ENCODE data around the gene SLC15A4. TPM values are rescaled to one million over a fixed set of nuclear protein-coding genes. Genes with fewer than 3 reads are reported as not detected.

The SLC15A4 gene
- total RNA-seq, 3 donors from 2014 or later = 15.8 to 19.8 (median 18.6) TPM

DNA sequence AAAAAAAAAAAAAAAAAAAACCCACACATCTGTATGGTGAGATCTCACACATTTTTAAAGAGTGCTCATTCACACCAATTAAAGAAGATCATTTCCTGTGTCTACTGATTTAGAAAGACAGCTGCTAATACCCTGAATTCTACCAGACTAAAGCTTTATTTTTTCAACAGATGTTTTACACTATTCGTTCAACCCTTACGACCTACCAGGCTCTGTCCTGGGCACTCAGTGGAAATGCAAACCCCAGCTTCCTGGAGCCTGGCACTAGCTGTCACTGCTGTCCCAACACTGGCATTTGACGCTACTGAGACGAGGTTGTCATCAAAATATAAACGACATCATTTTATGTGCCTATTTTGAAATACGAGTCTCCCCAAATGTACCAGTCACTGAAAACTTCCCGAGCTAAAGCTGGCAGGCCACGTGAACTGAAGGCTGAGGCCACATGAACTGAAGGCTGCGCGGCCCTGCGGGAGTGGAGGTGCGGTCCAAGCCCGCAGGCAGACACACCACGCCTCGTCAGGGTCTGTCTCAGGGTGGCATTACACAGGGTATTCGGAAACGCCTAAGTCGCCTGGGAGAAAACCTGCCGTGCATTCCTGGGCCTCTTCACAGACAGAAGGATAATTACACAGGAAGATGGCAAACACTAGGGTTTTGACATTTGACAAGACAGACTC lies 27.2 kb downstream of the SLC15A4 start:
- Mint-ChIP-seq H3K4me1 (ENCODE audit: low read depth) (peaks cover 44% of the 10 kb centered on the region), H3K27me3 (ENCODE audit: low read depth) (no peaks in the 10 kb centered on the region), H3K9me3 (no peaks in the 10 kb centered on the region), H3K36me3 (ENCODE audit: insufficient read depth) (peaks cover 63% of the 10 kb centered on the region), H3K4me3 (no peak overlapping the region)
- no peak for DNase-seq
- ATAC-seq = no peak

- Mint-ChIP-seq H3K36me3 (ENCODE audit: insufficient read depth) (peaks cover 61% of the 10 kb centered on the region), H3K4me3 (no peak overlapping the region), H3K9me3 (no peaks in the 10 kb centered on the region), H3K27me3 (ENCODE audit: low read depth) (no peaks in the 10 kb centered on the region), H3K4me1 (ENCODE audit: low read depth) (peaks cover 47% of the 10 kb centered on the region)
- DNase-seq = no peak
- no peak for ATAC-seq
Observed at GRCh38 chr12:128795530-128796361, 28.0 kb downstream of the SLC15A4 start.

DNA sequence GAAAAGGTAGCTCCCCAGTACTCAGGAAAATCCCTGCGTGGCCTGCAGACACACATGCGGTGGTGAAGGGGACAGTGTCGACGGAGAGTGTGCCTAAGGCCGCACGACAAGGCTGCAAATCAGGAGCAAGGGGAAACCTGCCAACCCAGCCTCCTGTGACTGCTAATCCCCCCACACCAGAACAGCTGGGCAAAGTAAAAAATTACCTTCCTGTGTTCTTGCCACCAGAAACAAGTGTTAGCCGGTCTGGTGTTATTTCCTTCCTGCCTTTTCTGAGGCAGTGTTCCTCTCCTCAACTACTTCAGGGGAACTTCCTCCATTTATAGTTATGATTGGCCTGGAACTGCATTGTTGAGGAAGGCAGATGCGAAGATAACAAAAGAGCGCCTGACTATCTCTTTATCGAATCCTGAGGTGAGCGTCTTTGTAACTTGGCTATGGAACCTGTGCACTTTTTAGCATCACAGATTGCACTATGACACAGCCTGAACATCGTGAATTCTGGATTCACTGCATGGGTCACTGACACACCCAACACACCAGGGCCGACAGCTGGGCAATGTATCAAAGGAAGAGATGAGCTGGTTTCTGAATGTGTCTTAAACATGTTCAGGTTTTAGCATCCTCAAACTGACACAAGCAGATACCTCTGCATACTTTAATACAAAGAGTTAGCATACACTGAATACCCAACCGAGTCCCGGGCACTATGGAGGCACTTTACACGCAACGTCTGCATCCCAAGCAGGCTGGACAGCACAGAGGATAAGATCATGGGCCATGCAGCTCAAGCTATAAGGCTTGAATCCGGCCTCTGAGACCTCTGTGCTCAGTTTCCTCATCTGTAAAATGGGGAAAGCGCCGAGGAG lies 28.9 kb downstream of the SLC15A4 start:
- Mint-ChIP-seq H3K4me1 (ENCODE audit: low read depth) (peaks cover 47% of the 10 kb centered on the region), H3K9me3 (no peaks in the 10 kb centered on the region), H3K36me3 (ENCODE audit: insufficient read depth) (peaks cover 55% of the 10 kb centered on the region), H3K27me3 (ENCODE audit: low read depth) (no peaks in the 10 kb centered on the region), H3K4me3 (no peak overlapping the region)
- DNase-seq (no peak), ATAC-seq (no peak)

DNA sequence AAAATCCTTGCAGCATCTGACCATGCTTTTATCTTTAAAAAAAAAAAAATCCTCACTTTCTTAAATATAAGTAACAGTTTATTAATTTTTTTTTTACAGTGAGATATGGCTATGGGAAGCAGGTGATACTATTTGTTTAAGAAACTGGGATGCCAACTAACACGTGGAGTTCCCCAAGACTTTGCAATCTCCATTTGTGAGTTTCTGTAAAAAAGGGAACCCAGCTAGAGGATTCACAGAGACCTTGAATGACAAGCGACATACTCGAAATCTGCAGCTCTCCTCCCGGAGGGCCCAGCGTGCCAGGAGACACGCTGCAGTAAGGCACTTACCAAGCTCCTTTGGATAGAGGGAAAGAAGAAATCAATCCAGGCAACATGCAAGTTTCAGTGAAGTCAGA lies 30.1 kb downstream of the SLC15A4 start:
- Mint-ChIP-seq H3K27me3 (ENCODE audit: low read depth) (no peaks in the 10 kb centered on the region), H3K9me3 (no peaks in the 10 kb centered on the region), H3K4me1 (ENCODE audit: low read depth) (peaks cover 50% of the 10 kb centered on the region), H3K36me3 (ENCODE audit: insufficient read depth) (peaks cover 46% of the 10 kb centered on the region), H3K4me3 (no peak overlapping the region)
- ATAC-seq = no peak
- no peak for DNase-seq

DNA sequence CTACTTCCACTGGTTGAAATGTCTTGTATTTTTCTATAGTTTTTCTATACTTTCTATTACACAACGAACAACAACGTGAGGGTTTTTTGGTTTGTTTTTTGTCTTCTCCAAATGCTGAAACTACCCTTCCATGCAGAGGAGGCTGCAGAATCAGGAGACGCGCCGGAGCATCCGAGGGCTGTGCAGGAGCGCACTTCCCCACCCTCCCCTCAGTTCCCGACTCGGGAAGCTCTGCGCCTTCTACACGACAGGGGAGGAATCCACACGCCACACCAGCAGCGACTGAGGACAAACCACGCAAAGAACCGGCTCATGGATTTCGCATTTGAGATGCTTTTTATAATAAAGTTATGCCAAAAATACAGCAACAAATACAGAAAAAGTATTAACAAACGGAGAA lies 30.9 kb downstream of the SLC15A4 start:
- Mint-ChIP-seq H3K27me3 (ENCODE audit: low read depth) (no peaks in the 10 kb centered on the region), H3K9me3 (no peaks in the 10 kb centered on the region), H3K4me1 (ENCODE audit: low read depth) (peaks cover 49% of the 10 kb centered on the region), H3K4me3 (no peak overlapping the region), H3K36me3 (ENCODE audit: insufficient read depth) (peaks cover 40% of the 10 kb centered on the region)
- ATAC-seq = no peak
- DNase-seq = no peak

- H3K4me3 Mint-ChIP-seq = no peak overlapping the region
- no peak for ATAC-seq
- no peaks in the 10 kb centered on the region for H3K9me3 Mint-ChIP-seq
- H3K36me3 Mint-ChIP-seq (ENCODE audit: insufficient read depth) = peaks cover 37% of the 10 kb centered on the region
- no peak for DNase-seq
- H3K4me1 Mint-ChIP-seq (ENCODE audit: low read depth) = peaks cover 46% of the 10 kb centered on the region
- no peaks in the 10 kb centered on the region for H3K27me3 Mint-ChIP-seq (ENCODE audit: low read depth)
Observed at GRCh38 chr12:128792398-128792797, 31.4 kb downstream of the SLC15A4 start.

DNA sequence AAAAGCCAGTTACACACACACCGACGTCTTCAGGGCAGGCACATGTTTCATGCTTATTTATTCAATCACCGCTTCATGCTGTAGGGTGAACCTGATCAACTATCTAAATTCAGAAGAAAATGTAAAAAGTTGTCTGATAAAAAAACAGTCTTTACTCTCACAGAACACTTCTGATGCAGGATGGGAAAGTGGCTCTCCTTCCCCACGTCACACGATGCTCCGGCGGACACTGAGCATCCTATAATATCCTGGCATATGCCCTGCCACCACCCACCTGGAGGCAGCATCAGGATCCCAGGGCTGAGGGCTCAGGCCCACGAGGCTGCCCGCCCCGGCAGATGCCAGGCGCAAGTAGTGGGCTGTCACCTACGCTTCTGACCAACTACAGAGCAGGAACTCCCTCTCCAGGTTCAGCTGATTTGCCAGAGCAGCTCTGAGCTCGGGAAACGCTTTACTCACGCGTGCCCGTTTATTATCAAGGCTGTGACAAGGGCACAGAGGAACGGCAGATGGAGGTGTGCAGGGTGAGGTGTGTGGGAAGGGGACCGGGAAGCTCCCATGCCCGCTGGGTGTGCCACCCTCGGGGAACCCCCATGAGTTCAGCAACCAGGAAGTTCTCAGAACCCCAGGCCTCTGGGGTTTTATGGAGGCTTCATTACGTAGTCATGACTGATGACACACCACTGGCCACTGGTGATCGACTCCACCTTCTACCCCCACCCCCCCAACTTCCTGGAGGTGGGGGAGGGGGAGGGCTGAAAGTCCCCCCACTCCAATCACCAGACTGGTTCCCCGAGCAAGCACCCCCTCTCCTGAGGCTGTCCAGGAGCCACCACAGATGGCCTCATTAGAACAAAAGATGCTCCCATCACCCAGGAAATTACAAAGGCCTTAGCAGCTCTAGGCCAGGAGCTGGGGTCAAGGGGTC lies 32.1 kb downstream of the SLC15A4 start:
- H3K4me1 Mint-ChIP-seq (ENCODE audit: low read depth) = peaks cover 39% of the 10 kb centered on the region

GRCh38 chr12:128790653-128791373 lies 32.9 kb downstream of the SLC15A4 start:
- H3K9me3 Mint-ChIP-seq = no peaks in the 10 kb centered on the region
- H3K27me3 Mint-ChIP-seq (ENCODE audit: low read depth) = no peaks in the 10 kb centered on the region
- H3K36me3 Mint-ChIP-seq (ENCODE audit: insufficient read depth) = peaks cover 29% of the 10 kb centered on the region
- ATAC-seq (no peak), DNase-seq (no peak)
- peaks cover 31% of the 10 kb centered on the region for H3K4me1 Mint-ChIP-seq (ENCODE audit: low read depth)
- H3K4me3 Mint-ChIP-seq = no peak overlapping the region

More for the DNA sequence above, 32.1 kb downstream of the SLC15A4 start:
- H3K4me3 Mint-ChIP-seq = no peak overlapping the region
- DNase-seq (no peak), ATAC-seq (no peak)
- H3K27me3 Mint-ChIP-seq (ENCODE audit: low read depth) = no peaks in the 10 kb centered on the region
- peaks cover 30% of the 10 kb centered on the region for H3K36me3 Mint-ChIP-seq (ENCODE audit: insufficient read depth)
- H3K9me3 Mint-ChIP-seq = no peaks in the 10 kb centered on the region

DNA sequence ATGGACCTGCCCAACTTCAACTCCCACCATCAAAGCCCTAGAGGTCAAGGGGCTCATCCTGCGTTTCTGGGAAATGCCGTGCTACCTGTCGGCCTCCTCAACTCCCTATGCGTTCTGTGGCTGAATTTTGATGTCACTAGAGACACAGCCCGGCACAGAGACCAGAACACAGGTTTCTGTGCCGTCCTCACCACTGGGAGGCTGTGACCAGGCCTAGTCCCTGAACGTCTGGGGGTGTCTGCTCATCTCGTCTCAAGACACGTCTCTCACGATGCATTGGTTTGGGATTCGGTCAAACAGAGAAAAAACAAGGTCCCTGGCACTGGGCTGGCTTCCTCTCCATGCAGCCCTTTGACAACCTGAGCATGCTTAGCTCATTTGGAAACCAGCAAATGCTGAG lies 33.5 kb downstream of the SLC15A4 start:
- H3K4me3 Mint-ChIP-seq = no peak overlapping the region
- H3K4me1 Mint-ChIP-seq (ENCODE audit: low read depth) = peaks cover 27% of the 10 kb centered on the region
- H3K36me3 Mint-ChIP-seq (ENCODE audit: insufficient read depth) = peaks cover 28% of the 10 kb centered on the region
- no peaks in the 10 kb centered on the region for H3K9me3 Mint-ChIP-seq
- DNase-seq (no peak), ATAC-seq (no peak)
- H3K27me3 Mint-ChIP-seq (ENCODE audit: low read depth) = no peaks in the 10 kb centered on the region

DNA sequence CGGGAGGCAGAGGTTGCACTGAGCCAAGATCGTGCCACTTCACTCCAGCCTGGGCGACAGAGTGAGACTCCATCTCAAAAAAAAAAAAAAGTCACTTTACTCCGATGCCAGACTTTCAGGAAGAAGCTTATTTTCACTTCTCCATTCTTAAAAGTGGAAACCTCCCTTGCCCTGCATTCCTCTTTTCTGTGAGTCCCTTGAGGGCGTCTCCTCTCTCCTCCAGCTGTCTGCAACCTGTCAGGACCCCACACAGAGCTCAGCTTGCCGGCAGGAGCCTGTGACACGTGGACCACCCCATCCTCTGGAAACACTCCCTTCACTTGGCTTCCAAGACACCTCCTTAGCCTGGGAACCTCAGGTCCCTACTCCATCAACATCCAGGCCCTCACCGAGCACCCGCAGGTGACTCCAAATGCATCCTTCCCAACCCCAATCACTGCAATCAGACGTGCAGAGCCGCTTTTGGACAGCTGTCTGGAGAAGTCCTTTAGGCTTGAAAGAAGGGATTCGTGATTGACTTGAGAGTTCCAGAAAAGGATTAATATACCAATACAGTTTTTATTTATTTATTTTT lies 34.3 kb downstream of the SLC15A4 start:
- Mint-ChIP-seq H3K9me3 (no peaks in the 10 kb centered on the region), H3K4me3 (no peak overlapping the region), H3K27me3 (ENCODE audit: low read depth) (no peaks in the 10 kb centered on the region), H3K4me1 (ENCODE audit: low read depth) (peaks cover 19% of the 10 kb centered on the region), H3K36me3 (ENCODE audit: insufficient read depth) (peaks cover 23% of the 10 kb centered on the region)
- no peak for ATAC-seq
- no peak for DNase-seq

DNA sequence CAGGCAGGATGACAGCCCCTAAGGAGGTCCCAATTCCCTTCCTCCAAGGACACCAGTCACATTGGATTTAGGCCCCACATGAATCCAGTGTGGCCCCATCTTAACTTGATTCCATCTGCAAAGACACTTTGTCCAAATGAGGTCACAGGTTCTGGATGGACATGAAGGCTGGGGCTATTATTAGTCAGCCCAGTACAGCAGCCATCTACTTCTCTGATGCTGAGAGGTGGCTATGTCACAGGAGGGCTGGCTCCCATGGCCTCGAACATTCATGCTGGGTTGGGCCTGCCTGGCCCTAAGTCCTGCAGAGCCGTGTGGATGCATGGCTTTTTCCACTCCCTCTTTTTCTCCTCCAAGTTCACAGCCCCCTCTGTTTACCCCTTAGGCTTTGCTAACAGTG lies 35.9 kb downstream of the SLC15A4 start:
- ATAC-seq (no peak), DNase-seq (no peak)
- Mint-ChIP-seq H3K4me3 (no peak overlapping the region), H3K36me3 (ENCODE audit: insufficient read depth) (peaks cover 13% of the 10 kb centered on the region), H3K27me3 (ENCODE audit: low read depth) (no peaks in the 10 kb centered on the region), H3K4me1 (ENCODE audit: low read depth) (peaks cover 21% of the 10 kb centered on the region), H3K9me3 (no peaks in the 10 kb centered on the region)

DNA sequence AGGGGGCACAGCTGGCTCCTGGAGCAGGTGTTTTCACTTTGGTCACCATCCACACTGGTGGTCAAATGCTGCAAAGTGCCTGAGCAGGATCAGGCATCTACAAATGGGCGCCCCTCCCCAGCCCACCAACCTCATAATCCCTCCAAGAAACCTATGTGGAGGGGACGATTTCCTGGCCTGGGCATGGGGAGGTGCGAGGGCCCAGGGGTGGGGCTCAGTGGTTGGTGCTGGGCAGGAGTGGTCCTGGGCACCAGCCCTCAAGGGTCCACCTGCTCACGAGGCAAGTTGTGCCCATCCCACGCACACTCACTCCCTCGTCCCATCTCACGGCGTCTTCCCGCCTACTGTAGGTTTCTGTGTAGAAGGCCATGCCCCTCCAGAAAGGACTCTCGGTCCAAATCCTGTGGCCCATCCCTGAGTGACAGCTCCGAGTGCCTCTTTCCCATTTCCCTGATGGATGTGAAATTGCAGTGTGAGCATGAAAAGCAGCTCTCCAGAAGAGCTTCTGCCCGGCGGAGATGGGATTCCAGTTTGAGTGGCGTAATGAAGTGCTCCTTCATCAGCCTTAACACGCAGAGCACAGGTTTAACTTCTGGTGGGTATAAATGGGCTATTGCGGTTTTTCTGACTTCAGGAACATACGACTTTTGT lies 36.9 kb downstream of the SLC15A4 start:
- no peak for DNase-seq
- Mint-ChIP-seq H3K9me3 (no peaks in the 10 kb centered on the region), H3K27me3 (ENCODE audit: low read depth) (peaks cover 3% of the 10 kb centered on the region), H3K4me3 (no peak overlapping the region), H3K36me3 (ENCODE audit: insufficient read depth) (peaks cover 4% of the 10 kb centered on the region), H3K4me1 (ENCODE audit: low read depth) (peaks cover 21% of the 10 kb centered on the region)
- ATAC-seq = no peak
